BE2C (cell line): ENCODE measurements around the gene MED25.

Experiments
- DNase-seq: peaks from one replicate; pipeline ENCODE4 v3.0.0-alpha.2; 2020
- H3K27me3 ChIP-seq: fragments of 250-450 bp; sonication (Bioruptor Pico); 2 replicates; pipeline ENCODE4 v1.5.1; 2020; ENCODE audit warnings: mild to moderate bottlenecking
- H3K36me3 ChIP-seq: fragments of 250-450 bp; sonication (Bioruptor Pico); 2 replicates; pipeline ENCODE4 v1.5.1; 2020; ENCODE audit warnings: mild to moderate bottlenecking
- H3K4me1 ChIP-seq: fragments of 250-450 bp; sonication (Bioruptor Pico); 2 replicates; pipeline ENCODE4 v1.5.1; 2020
- H3K4me3 ChIP-seq: 2 replicates; pipeline ENCODE4 v1.5.1; 2011; ENCODE audit warnings: low read depth, low read length
- H3K9me3 ChIP-seq: fragments of 250-450 bp; sonication (Bioruptor Pico); 2 replicates; pipeline ENCODE4 v1.5.1; 2020
- CTCF ChIP-seq: IDR thresholded peaks from 2 replicates; pipeline ENCODE4 v1.5.1; 2012; ENCODE audit warnings: mild to moderate bottlenecking, low read depth, low read length

The MED25 gene

GRCh38 chr19:49864890-49865289, 46.8 kb downstream of the MED25 start:
- no peak for DNase-seq
- no peak for TF ChIP-seq CTCF
- Histone ChIP-seq H3K4me3 (no peak overlapping the region), H3K9me3 (no peaks in the 10 kb centered on the region; the same call in 1 of the 2 replicates), H3K27me3 (no peaks in the 10 kb centered on the region), H3K4me1 (peaks cover 31% of the 10 kb centered on the region), H3K36me3 (peaks cover 54% of the 10 kb centered on the region)

GRCh38 chr19:49866933-49867782, 49.1 kb downstream of the MED25 start, which contains the start of gene PNKP:
Gene PNKP (minus strand): TSS chr19:49867576. CDS start chr19:49867204, 372 bp downstream.
- Histone ChIP-seq H3K27me3 (no peaks in the 10 kb centered on the region), H3K4me1 (peaks cover 34% of the 10 kb centered on the region), H3K36me3 (peaks cover 35% of the 10 kb centered on the region), H3K9me3 (no peaks in the 10 kb centered on the region; the same call in 1 of the 2 replicates), H3K4me3 (peak within 1 kb of the TSS; percentile 87)
- no peak for TF ChIP-seq CTCF
- DNase-seq, result peak; percentile 94

- Histone ChIP-seq H3K4me1 (peaks cover 31% of the 10 kb centered on the region), H3K4me3 (peak overlapping the region; percentile 57), H3K9me3 (no peaks in the 10 kb centered on the region), H3K27me3 (no peaks in the 10 kb centered on the region), H3K36me3 (peaks cover 17% of the 10 kb centered on the region)
- TF ChIP-seq CTCF, result no peak
- DNase-seq, result no peak
Measured at GRCh38 chr19:49869009-49869483, 51.0 kb downstream of the MED25 start.

DNA sequence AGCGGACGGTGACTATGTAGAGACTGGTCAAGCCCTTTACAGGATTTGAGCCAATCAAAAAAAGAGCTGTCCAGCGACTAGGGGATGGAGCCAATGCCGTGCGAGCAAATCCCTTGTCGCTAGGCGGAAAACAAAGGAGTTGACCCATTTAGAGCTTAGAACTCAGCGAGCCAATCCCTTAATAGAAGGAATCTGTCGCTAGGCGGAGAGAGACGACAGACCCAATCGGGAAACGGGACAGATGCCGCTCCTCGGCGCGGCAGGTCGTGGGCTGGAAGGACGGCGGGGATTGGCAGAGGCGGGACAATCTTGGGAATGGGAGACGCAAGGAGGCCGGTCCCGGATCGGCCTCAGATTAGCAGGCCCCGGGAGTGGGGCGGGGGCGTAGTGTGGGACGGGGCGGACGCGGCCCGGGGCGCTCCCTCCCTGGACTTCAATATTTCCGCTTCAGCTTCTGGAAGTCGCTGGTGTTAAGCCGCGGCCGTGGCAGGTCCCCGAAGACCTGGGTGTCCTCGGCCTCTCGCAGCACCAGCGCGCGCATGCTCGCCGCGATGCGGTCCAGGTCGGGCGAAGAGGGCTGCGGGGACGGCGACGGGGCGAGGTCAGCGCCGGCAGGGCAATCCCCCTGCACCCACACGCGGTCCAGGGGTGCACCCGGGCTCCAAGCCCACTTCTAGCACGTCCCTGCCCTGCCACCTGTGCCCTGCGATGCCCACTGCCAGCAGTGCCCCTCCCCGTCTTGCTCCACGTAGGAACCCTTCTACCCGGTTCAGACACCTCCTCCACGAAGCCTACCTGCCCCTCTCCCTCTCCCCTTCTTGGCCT, 51.6 kb downstream of the MED25 start:
- H3K9me3 ChIP-seq, result no peaks in the 10 kb centered on the region
- peaks cover 31% of the 10 kb centered on the region for H3K4me1 ChIP-seq
- peaks cover 12% of the 10 kb centered on the region for H3K36me3 ChIP-seq
- no peaks in the 10 kb centered on the region for H3K27me3 ChIP-seq
- TF ChIP-seq CTCF, result no peak
- DNase-seq, result peak; percentile 96
- H3K4me3 ChIP-seq, result peak overlapping the region; percentile 57

GRCh38 chr19:49870309-49870901, 52.3 kb downstream of the MED25 start:
- Histone ChIP-seq H3K4me1 (peaks cover 27% of the 10 kb centered on the region), H3K4me3 (peak overlapping the region; percentile 57), H3K27me3 (no peaks in the 10 kb centered on the region), H3K9me3 (no peaks in the 10 kb centered on the region), H3K36me3 (peaks cover 8% of the 10 kb centered on the region)
- TF ChIP-seq CTCF, result no peak
- DNase-seq, result peak; percentile 61
